HK-2 (cell line): ENCODE measurements around the gene CCDC171.
A peak's percentile ranks its signal among the peaks of the same experiment; 100 is the strongest.

Experiments used
- DNase-seq: peaks from one replicate; pipeline ENCODE4 v3.0.0-alpha.2; 2018; ENCODE audit not compliant: unreplicated experiment

CCDC171 gene

GRCh38 chr9:15882883-15883282 is 330.0 kb downstream of the CCDC171 start:
- no peak for DNase-seq

GRCh38 chr9:15885464-15885863 is 332.6 kb downstream of the CCDC171 start:
- DNase-seq, result no peak

GRCh38 chr9:15889555-15889954 is 336.7 kb downstream of the CCDC171 start:
- DNase-seq, result no peak

GRCh38 chr9:15901572-15901971 is 348.7 kb downstream of the CCDC171 start:
- no peak for DNase-seq

GRCh38 chr9:15909297-15909696 is 356.5 kb downstream of the CCDC171 start:
- DNase-seq, result no peak

GRCh38 chr9:15915711-15916110 is 362.9 kb downstream of the CCDC171 start:
- no peak for DNase-seq

- no peak for DNase-seq
Observed at GRCh38 chr9:15927161-15927560, 374.3 kb downstream of the CCDC171 start.

GRCh38 chr9:15935661-15936305 is 382.9 kb downstream of the CCDC171 start:
- no peak for DNase-seq

GRCh38 chr9:15936306-15936921 is 383.6 kb downstream of the CCDC171 start:
- DNase-seq, result no peak

GRCh38 chr9:15942831-15943424 is 390.1 kb downstream of the CCDC171 start:
- DNase-seq, result no peak

GRCh38 chr9:15944341-15944740 is 391.5 kb downstream of the CCDC171 start:
- no peak for DNase-seq

- DNase-seq, result no peak
Observed at GRCh38 chr9:15959663-15960062, 406.8 kb downstream of the CCDC171 start.

- no peak for DNase-seq
Observed at GRCh38 chr9:15961217-15961616, 408.4 kb downstream of the CCDC171 start.

GRCh38 chr9:15965246-15965745 is 412.5 kb downstream of the CCDC171 start:
- no peak for DNase-seq

- no peak for DNase-seq
Observed at GRCh38 chr9:15966471-15966870, 413.6 kb downstream of the CCDC171 start.

GRCh38 chr9:15967068-15967467 is 414.2 kb downstream of the CCDC171 start:
- DNase-seq, result no peak

GRCh38 chr9:15972760-15973159 is 419.9 kb downstream of the CCDC171 start:
- DNase-seq, result no peak

GRCh38 chr9:15975101-15975778 is 422.4 kb downstream of the CCDC171 start:
- DNase-seq, result no peak

- no peak for DNase-seq
Observed at GRCh38 chr9:15977438-15977837, 424.6 kb downstream of the CCDC171 start.

GRCh38 chr9:15982182-15982581 is 429.3 kb downstream of the CCDC171 start:
- DNase-seq, result no peak

- peak; percentile 29 for DNase-seq
Observed at GRCh38 chr9:15999422-16000339, 446.8 kb downstream of the CCDC171 start.
